ENCODE measurements around the gene KIAA1549.

KIAA1549 gene

DNA sequence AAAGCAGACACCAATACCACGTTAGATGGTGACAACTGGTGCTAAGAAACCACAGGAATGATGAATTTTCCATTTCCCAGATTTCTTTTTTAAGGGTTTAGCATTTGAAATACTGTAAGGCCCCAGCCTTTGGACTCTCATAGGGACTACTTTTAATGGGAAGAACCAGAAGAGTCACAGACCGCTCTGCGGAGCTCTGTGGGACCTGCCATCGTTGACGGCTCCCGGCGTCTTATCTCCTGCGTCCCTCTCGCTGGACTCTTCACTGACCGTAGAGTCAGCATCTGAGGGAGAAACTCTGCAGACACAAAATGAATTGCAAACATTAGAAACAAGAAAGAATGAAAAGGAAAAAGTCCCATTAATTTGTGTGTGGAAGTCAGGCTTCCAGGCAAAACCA, 101.8 kb downstream of the KIAA1549 start:
- H3K4me1 Mint-ChIP-seq (ENCODE audit: low read depth): peaks cover 24% of the 10 kb centered on the region
- H3K36me3 Mint-ChIP-seq: no peaks in the 10 kb centered on the region
- no peaks in the 10 kb centered on the region for H3K9me3 Mint-ChIP-seq (ENCODE audit: low read depth)
- H3K4me3 Mint-ChIP-seq: no peak overlapping the region
- no peak overlapping the region for H3K27ac Mint-ChIP-seq
- H3K27me3 Mint-ChIP-seq: no peaks in the 10 kb centered on the region

DNA sequence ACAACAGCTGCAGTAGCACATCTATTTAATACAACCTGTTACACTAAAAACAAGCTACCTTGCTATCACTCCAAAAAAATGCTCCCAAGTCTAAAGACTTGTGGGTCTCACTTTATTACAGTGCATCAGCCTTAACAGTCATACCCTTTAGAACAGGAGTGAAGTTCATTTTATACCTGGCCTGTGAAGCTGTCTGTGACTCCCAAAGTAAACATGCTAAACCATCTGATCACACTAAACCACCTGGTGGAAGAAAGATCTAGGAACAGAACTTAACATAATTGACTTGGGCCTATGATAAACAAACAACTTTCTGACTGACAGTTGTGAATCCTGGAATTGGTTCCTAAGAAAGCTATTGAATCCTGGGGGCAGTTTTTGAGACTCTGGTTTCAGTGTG, 102.3 kb downstream of the KIAA1549 start:
- H3K27ac Mint-ChIP-seq: no peak overlapping the region
- H3K27me3 Mint-ChIP-seq: no peaks in the 10 kb centered on the region
- peaks cover 26% of the 10 kb centered on the region for H3K4me1 Mint-ChIP-seq (ENCODE audit: low read depth)
- no peaks in the 10 kb centered on the region for H3K36me3 Mint-ChIP-seq
- H3K4me3 Mint-ChIP-seq: no peak overlapping the region
- no peaks in the 10 kb centered on the region for H3K9me3 Mint-ChIP-seq (ENCODE audit: low read depth)

DNA sequence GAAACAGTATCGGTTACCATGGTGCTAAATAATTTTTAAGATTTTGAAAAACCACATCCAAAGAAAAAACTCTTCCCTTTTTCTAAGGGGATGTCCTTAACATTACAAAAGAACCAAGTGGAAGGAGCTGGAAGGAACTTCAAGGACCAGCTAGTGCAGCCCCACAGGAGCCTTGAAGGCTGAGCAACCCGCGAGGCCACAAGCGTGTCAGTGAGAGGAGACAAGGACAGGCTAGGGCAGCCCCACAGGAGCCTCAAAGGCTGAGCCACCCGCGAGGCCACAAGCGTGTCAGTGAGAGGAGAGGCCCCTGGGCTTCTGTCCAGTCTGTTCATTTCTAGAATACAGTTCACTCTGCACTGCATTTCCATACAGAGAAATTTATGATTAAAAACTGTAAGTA, 103.1 kb downstream of the KIAA1549 start:
- H3K9me3 Mint-ChIP-seq (ENCODE audit: low read depth): no peaks in the 10 kb centered on the region
- peaks cover 26% of the 10 kb centered on the region for H3K4me1 Mint-ChIP-seq (ENCODE audit: low read depth)

DNA sequence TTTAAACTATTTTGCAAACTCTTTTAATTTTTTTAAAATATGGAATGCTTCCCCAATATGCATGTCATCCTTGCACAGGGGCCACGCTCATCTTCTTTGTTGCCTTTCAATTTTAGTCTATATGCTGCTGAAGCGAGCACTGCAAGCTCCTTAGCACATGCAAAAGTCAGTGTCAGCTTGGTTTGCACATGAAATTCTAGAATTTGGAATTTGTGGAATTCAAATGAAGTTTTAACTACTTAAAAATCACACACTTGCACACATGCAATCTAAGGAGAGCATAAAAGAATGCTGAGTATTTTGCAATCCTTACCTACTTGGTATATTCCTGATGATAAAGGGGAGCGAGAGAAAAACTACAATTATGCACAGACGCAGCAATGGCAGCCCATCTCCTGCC, 104.9 kb downstream of the KIAA1549 start:
- peak overlapping the region; percentile 46 for H3K27ac Mint-ChIP-seq

More for the DNA sequence above, 103.1 kb downstream of the KIAA1549 start:
- Mint-ChIP-seq H3K36me3 (no peaks in the 10 kb centered on the region), H3K27ac (no peak overlapping the region), H3K27me3 (no peaks in the 10 kb centered on the region), H3K4me3 (no peak overlapping the region)

DNA sequence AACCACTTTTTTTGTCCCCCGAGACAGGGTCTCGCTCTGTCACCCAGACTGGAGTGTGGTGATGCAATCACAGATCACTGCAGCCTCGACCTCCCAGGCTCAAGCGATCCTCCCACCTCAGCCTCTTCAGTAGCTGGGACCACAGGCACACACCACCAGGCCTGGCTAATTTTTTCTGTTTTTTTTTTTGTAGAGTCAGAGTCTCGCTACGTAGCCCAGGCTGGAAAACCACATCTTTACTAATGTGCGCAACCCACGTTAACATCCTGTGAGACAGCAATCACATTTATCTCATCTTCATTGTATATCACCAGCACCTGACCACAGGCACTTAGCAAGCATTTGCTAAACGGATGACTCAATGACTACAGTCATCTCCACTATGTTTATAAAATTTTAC, 105.4 kb downstream of the KIAA1549 start:
- Mint-ChIP-seq H3K36me3 (no peaks in the 10 kb centered on the region), H3K9me3 (ENCODE audit: low read depth) (no peaks in the 10 kb centered on the region), H3K27ac (no peak overlapping the region), H3K4me1 (ENCODE audit: low read depth) (peaks cover 17% of the 10 kb centered on the region), H3K27me3 (no peaks in the 10 kb centered on the region), H3K4me3 (no peak overlapping the region)

More for the DNA sequence above, 104.9 kb downstream of the KIAA1549 start:
- no peaks in the 10 kb centered on the region for H3K27me3 Mint-ChIP-seq
- H3K36me3 Mint-ChIP-seq: no peaks in the 10 kb centered on the region
- H3K4me1 Mint-ChIP-seq (ENCODE audit: low read depth): peaks cover 17% of the 10 kb centered on the region
- no peaks in the 10 kb centered on the region for H3K9me3 Mint-ChIP-seq (ENCODE audit: low read depth)
- H3K4me3 Mint-ChIP-seq: no peak overlapping the region

DNA sequence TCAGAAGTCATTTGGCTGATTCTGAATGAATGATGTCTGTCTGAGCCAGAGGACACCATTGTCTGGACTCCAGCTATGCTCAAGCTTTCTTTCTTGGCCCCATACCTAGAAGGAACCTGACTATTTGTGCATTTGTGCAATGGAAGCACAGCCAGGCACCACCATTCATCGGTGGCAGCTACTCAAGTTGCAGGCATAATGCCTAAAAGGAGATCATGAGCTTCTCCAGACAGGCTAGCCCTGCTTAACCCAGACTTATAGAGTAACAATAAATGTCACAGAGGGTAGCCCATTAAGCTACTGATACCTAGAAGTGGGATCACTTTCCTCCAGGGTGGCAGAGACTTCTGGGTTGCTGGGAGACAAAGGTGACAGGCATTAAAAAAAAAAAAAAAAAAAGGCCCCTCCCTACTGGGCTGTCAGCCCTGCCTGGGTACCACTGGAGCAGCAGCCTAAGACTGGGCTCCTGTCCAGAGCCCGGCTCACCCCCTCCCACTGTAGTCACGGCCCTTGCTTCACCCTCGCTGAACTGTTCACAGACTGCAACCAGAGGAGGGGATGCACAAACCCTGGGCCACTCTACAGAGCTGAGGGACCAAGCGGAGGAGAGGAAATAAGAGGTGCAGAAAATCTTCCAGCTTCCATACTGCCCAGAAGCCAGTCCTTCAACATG, 107.8 kb downstream of the KIAA1549 start:
- Mint-ChIP-seq H3K36me3 (no peaks in the 10 kb centered on the region), H3K4me3 (no peak overlapping the region), H3K4me1 (ENCODE audit: low read depth) (peaks cover 17% of the 10 kb centered on the region), H3K9me3 (ENCODE audit: low read depth) (no peaks in the 10 kb centered on the region), H3K27me3 (peaks cover 2% of the 10 kb centered on the region), H3K27ac (no peak overlapping the region)

DNA sequence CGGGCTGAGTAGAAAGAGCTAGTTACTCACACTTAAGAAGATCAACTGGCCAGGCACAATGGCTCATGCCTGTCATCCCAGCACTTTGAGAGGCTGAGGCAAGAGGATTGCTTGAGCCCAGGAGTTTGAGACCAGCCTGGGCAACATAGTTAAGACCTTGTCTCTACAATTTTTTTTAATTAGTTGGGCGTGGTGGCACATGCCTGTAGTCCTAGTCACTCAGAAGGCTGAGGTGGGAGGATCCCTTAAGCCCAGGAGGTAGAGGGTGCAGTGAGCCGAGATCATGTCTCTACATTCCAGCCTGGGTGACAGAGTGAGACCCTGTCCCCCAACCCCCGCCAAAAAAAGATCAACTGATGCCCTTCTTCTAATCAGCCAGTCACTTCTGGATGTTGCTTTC, 108.6 kb downstream of the KIAA1549 start:
- H3K4me3 Mint-ChIP-seq: no peak overlapping the region

DNA sequence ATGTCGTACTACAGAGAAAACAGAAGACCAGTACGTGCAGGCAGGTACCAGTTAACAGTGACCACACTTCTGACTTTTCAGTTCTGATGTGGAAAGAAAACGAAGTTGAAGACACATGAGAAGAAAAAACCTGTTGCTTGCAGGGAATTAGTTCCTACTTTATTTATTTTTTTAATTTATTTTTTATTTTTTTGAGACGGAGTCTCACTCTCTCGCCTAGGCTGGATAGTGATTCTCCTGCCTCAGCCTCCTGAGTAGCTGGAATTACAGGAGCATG, 109.4 kb downstream of the KIAA1549 start:
- H3K36me3 Mint-ChIP-seq: no peaks in the 10 kb centered on the region
- no peaks in the 10 kb centered on the region for H3K9me3 Mint-ChIP-seq (ENCODE audit: low read depth)
- no peak overlapping the region for H3K27ac Mint-ChIP-seq
- H3K4me1 Mint-ChIP-seq (ENCODE audit: low read depth): peaks cover 17% of the 10 kb centered on the region
- H3K27me3 Mint-ChIP-seq: peaks cover 2% of the 10 kb centered on the region
- H3K4me3 Mint-ChIP-seq: no peak overlapping the region

More for the DNA sequence above, 108.6 kb downstream of the KIAA1549 start:
- no peaks in the 10 kb centered on the region for H3K9me3 Mint-ChIP-seq (ENCODE audit: low read depth)
- no peak overlapping the region for H3K27ac Mint-ChIP-seq
- peaks cover 2% of the 10 kb centered on the region for H3K27me3 Mint-ChIP-seq
- H3K4me1 Mint-ChIP-seq (ENCODE audit: low read depth): peaks cover 17% of the 10 kb centered on the region
- H3K36me3 Mint-ChIP-seq: no peaks in the 10 kb centered on the region

DNA sequence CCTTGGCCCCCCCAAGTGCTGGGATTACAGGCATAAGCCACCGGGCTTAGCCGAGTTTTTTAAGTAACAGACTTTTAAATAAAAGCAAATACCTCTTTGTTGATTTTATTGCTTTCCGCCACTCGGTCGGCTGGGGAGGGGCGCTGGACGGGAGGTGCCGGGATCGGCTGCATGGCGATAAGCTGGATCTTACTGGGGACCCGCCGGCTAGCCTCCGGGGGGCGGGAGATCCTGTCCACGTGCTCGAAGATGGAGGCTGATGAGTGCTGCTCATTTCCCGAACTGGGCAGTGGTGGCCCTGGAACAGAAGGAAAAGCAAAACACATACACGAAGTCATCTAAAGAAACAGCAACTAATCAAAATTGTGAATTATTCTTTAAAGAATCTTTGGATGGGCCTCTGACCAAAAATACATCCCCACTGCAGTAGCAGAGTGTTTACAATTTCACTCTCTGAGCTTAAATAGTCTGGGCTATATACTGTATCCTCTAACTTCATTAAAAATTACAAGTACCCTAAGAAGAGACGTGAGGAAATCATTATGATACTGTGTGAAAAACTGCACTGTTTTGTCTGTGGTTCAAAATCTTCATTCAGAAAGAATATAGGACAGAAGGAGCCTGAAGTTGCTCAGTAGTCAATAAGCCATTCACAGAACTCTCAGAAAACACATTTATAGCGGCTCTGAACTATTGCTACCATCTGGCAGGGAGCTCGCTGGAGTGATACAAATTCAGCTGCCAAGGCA, 110.0 kb downstream of the KIAA1549 start:
- peaks cover 2% of the 10 kb centered on the region for H3K27me3 Mint-ChIP-seq
- H3K9me3 Mint-ChIP-seq (ENCODE audit: low read depth): no peaks in the 10 kb centered on the region
- no peak overlapping the region for H3K27ac Mint-ChIP-seq
- H3K4me3 Mint-ChIP-seq: no peak overlapping the region
- no peaks in the 10 kb centered on the region for H3K36me3 Mint-ChIP-seq
- peaks cover 12% of the 10 kb centered on the region for H3K4me1 Mint-ChIP-seq (ENCODE audit: low read depth)

DNA sequence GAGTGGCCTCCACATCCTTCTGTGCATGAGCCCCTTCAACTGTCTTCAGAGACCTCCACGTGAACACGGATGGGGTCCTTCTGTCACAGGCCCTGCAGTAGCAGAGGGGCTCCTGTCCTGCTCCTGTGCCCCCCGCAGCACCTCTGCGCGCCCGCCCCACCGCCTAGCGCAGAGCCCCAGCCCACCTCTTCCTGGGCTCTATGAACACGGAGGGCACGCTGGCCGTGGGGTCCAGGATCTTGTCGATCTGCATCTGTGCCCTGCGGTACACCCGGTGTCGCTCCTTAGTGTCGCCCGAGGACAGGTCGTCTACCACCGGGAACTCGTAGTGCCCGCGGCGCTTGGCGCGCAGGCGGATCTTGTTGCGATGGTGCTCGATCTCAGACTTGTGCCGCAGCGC, 111.8 kb downstream of the KIAA1549 start:
- no peaks in the 10 kb centered on the region for H3K9me3 Mint-ChIP-seq (ENCODE audit: low read depth)
- peaks cover 2% of the 10 kb centered on the region for H3K27me3 Mint-ChIP-seq
- no peak overlapping the region for H3K4me3 Mint-ChIP-seq
- no peaks in the 10 kb centered on the region for H3K36me3 Mint-ChIP-seq
- H3K4me1 Mint-ChIP-seq (ENCODE audit: low read depth): peaks cover 18% of the 10 kb centered on the region
- no peak overlapping the region for H3K27ac Mint-ChIP-seq

DNA sequence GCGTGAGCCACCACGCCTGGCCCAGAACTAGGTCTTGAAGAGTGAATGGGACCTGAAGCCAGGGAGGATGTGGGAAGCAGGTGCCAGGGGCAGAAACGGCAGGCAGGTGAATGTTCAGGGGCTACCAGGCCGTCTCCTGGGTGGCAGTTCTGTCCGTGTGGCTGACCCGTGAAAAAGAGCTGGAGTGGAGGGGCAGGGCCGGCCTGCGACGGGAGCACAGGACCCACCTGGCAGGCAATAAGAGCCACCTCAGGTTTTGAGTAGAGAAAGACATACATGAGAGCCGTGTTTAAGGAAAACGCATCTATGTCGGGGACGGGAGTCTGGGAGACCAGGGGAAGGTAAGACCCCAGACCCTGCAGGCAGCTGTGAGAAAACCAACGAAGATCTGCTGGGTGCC, 112.5 kb downstream of the KIAA1549 start:
- Mint-ChIP-seq H3K36me3 (no peaks in the 10 kb centered on the region), H3K9me3 (ENCODE audit: low read depth) (no peaks in the 10 kb centered on the region), H3K4me1 (ENCODE audit: low read depth) (peaks cover 19% of the 10 kb centered on the region), H3K27ac (no peak overlapping the region), H3K27me3 (peaks cover 2% of the 10 kb centered on the region), H3K4me3 (no peak overlapping the region)

DNA sequence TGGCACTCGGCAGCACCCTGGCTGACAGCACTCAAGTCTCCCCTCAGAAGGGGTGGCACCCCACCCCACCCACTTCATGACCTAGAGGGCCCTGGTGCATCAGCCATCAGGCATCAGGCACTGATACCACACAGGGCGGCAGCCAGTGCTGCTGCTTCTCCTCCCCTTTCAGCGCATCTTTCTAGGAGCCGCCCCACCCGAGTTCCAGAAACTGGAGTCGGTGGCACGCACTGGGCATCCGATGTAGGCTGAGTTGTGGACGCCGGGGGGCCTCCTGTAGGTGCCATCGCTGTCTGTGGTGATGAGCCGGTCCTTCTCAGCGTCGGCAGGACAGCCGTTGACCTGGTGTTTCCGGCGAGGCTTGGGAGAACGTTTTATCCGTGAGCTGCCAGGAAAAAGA, 113.4 kb downstream of the KIAA1549 start:
- H3K36me3 Mint-ChIP-seq: no peaks in the 10 kb centered on the region
- peaks cover 19% of the 10 kb centered on the region for H3K4me1 Mint-ChIP-seq (ENCODE audit: low read depth)
- no peak overlapping the region for H3K4me3 Mint-ChIP-seq
- H3K9me3 Mint-ChIP-seq (ENCODE audit: low read depth): no peaks in the 10 kb centered on the region
- no peak overlapping the region for H3K27ac Mint-ChIP-seq
- H3K27me3 Mint-ChIP-seq: peaks cover 2% of the 10 kb centered on the region

DNA sequence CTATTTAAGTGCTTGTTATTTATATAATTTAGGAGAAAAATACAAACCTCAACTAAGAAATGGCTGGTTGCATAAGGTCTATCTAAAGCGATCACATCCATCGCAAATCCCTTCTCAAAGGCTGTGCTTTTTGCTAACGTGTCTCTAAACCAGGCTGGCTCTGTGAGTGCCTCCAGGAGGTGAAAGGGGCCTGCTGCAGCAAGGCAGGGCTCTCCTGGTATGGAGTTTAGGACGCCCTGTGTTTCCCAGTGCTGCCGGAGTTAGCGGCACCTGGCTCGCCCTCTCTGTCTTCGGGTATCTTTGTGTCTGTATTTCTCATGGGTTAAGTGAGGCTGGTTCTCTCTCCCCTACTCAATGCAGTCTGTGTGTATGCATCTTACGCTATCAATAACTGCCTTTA, 114.8 kb downstream of the KIAA1549 start:
- no peak overlapping the region for H3K4me3 Mint-ChIP-seq
- H3K27ac Mint-ChIP-seq: no peak overlapping the region
- peaks cover 19% of the 10 kb centered on the region for H3K4me1 Mint-ChIP-seq (ENCODE audit: low read depth)
- H3K27me3 Mint-ChIP-seq: peaks cover 2% of the 10 kb centered on the region
- no peaks in the 10 kb centered on the region for H3K9me3 Mint-ChIP-seq (ENCODE audit: low read depth)
- H3K36me3 Mint-ChIP-seq: no peaks in the 10 kb centered on the region

DNA sequence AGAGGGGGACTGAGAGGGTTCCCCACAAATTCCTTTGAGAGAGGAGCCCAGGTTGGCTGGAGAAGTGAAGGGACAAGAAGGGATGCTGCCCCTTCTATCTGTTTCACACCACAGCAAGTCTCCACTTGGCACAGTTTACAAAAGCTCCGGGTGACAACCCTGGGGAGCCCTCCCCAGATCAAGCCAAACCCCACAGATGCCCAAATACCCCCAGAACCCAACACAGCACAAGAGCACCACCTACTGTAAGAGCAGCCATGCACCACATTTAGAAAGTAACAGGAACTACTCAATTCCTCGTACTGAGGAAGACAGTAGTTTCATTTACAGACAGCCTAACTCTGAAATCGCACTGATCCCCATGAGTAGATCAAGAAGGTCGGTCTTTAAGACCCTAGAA, 115.3 kb downstream of the KIAA1549 start:
- Mint-ChIP-seq H3K4me1 (ENCODE audit: low read depth) (peaks cover 19% of the 10 kb centered on the region), H3K27ac (no peak overlapping the region), H3K9me3 (ENCODE audit: low read depth) (no peaks in the 10 kb centered on the region), H3K36me3 (no peaks in the 10 kb centered on the region), H3K4me3 (no peak overlapping the region), H3K27me3 (peaks cover 2% of the 10 kb centered on the region)

DNA sequence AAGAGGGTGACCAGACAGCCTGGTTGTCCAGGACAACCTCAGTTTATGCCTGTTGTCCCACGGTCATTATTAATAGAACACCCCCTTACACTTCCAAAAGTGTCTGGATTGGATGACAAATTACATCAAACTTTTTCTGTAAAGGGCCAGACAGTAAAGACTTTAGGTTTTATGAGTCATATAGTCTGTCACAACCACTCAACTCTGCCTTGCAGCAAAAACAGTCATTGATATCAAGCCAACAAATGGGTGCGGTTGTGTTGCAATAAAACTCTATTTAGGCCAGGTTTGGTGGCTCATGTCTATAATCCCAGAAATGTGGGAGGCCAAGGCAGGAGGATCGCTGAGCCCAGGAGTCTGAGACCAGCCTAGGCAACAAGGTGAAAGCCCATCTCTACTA, 116.5 kb downstream of the KIAA1549 start:
- no peaks in the 10 kb centered on the region for H3K9me3 Mint-ChIP-seq (ENCODE audit: low read depth)
- H3K4me3 Mint-ChIP-seq: no peak overlapping the region
- H3K36me3 Mint-ChIP-seq: no peaks in the 10 kb centered on the region
- H3K27ac Mint-ChIP-seq: no peak overlapping the region
- H3K27me3 Mint-ChIP-seq: peaks cover 2% of the 10 kb centered on the region
- H3K4me1 Mint-ChIP-seq (ENCODE audit: low read depth): peaks cover 19% of the 10 kb centered on the region

DNA sequence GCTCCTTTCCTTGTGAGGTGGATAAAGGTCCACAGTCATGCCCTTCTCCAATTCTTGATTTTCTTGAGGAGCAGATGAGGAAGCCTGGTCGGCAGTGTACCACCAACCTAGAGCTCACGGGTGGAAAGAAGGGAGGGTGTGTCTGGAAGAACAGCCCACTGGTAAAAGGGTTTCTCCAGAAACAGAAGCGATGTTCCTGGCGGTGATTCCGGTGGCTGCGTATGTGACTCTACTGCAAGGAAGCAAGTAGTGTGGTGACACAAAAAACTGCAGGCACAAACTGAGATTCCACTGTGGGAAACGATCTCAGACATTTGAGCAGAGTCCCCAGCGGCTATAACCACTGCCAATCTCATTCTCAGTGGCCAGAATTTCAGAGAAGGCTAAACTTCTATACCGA, 117.3 kb downstream of the KIAA1549 start:
- H3K36me3 Mint-ChIP-seq: no peaks in the 10 kb centered on the region
- no peaks in the 10 kb centered on the region for H3K9me3 Mint-ChIP-seq (ENCODE audit: low read depth)
- H3K4me1 Mint-ChIP-seq (ENCODE audit: low read depth): peaks cover 19% of the 10 kb centered on the region
- no peak overlapping the region for H3K4me3 Mint-ChIP-seq
- H3K27me3 Mint-ChIP-seq: peaks cover 2% of the 10 kb centered on the region
- no peak overlapping the region for H3K27ac Mint-ChIP-seq
